CD4-positive, alpha-beta T cell treated with Interleukin-17A for 1 hour (primary cell): ENCODE data around the gene FCGR3A.

Experiments
- DNase-seq: peaks from one replicate; pipeline ENCODE4 v3.0.0-alpha.2; 2020

FCGR3A gene

GRCh38 chr1:161499099-161500039 lies 50.2 kb downstream of the FCGR3A start:
- DNase-seq = no peak

GRCh38 chr1:161498646-161499045 lies 51.0 kb downstream of the FCGR3A start:
- no peak for DNase-seq

GRCh38 chr1:161497961-161498360 lies 51.7 kb downstream of the FCGR3A start:
- DNase-seq = no peak

GRCh38 chr1:161495490-161495889 lies 54.1 kb downstream of the FCGR3A start:
- DNase-seq = no peak

- no peak for DNase-seq
Measured at GRCh38 chr1:161494091-161494735, 55.4 kb downstream of the FCGR3A start.

- DNase-seq = no peak
Measured at GRCh38 chr1:161492827-161493226, 56.8 kb downstream of the FCGR3A start.
